Right atrium auricular region (tissue), 2 donors: ENCODE measurements around the gene MARF1. TPM values are rescaled to one million over a fixed set of nuclear protein-coding genes. Genes with fewer than 3 reads are reported as not detected.

ENCODE experiments used
- DNase-seq: peaks from one replicate; pipeline ENCODE4 v3.0.0-alpha.2; 2019; ENCODE audit warnings: low spot score
- H3K27ac ChIP-seq, 2 donors: fragments of 200-600 bp; sonication (generic); 1 replicate in 1 of 2; 2 replicates in 1 of 2; pipeline ENCODE4 v1.5.1; 2016 to 2019
- H3K27me3 ChIP-seq, 2 donors: fragments of 200-600 bp; sonication (generic); one replicate each; pipeline versions ENCODE4 v1.5.1 to v1.6.0; 2017 to 2019
- H3K36me3 ChIP-seq: fragments of 200-600 bp; sonication (generic); one replicate; pipeline ENCODE4 v1.5.1; 2016
- H3K4me1 ChIP-seq, 2 donors: fragments of 200-600 bp; sonication (generic); one replicate each; pipeline versions ENCODE4 v1.5.1 to v1.6.0; 2017 to 2019
- H3K4me3 ChIP-seq, 2 donors: fragments of 200-600 bp; sonication (generic); 1 replicate in 1 of 2; 2 replicates in 1 of 2; pipeline ENCODE4 v1.5.1; 2017 to 2019; ENCODE audit warnings: mild to moderate bottlenecking in 1 of 2, moderate library complexity in 1 of 2
- H3K9me3 ChIP-seq, 2 donors: fragments of 200-600 bp; sonication (generic); one replicate each; pipeline ENCODE4 v1.5.1; 2019
- CTCF ChIP-seq, 2 donors: fragments of 200-600 bp; sonication (generic); IDR thresholded peaks; one replicate each; pipeline ENCODE4 v1.5.1; 2019; ENCODE audit warnings: antibody characterized with exemption in 2 of 2
- total RNA-seq, 2 donors: library from RNA; depleted of rRNA; stranded (reverse); fragments of >200 nt; gene quantifications; one replicate each; pipeline ENCODE4 v1.1.0, GENCODE V29; 2016

MARF1 gene
- total RNA-seq, 2 donors from 2014 or later: 17.1 to 24.8 TPM

GRCh38 chr16:15597822-15598647, 44.9 kb downstream of the MARF1 start:
- DNase-seq: no peak
- no peaks in the 10 kb centered on the region for H3K27me3 ChIP-seq
- no peaks in the 10 kb centered on the region for H3K9me3 ChIP-seq
- peaks cover 92% of the 10 kb centered on the region for H3K36me3 ChIP-seq
- TF ChIP-seq CTCF (IDR thresholded peaks at IDR 0.05): no peak
- no peak overlapping the region for H3K27ac ChIP-seq
- peaks cover 0 to 12% of the 10 kb centered on the region in 2 donors for H3K4me1 ChIP-seq
- H3K4me3 ChIP-seq: no peak overlapping the region

DNA sequence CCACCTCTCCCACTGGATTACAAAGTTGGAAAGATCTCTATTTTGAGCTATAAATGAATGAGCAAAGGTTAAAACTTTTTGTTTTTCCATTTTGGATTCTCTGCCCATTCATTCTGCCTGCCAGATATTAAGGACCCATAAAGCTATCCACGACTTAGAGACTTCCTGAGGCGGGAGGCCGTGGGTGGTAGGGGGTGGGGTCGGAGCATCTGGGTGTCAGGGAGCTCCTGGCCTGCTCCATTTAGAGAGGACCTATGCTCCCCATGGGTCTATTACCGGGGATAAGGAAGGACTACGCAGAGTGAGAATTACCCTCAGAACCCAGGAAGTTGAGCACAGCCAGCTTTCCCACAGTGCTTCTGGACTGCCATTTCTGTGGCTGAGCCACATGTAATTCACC, 45.8 kb downstream of the MARF1 start:
- peaks cover 0 to 12% of the 10 kb centered on the region in 2 donors for H3K4me1 ChIP-seq
- no peak for TF ChIP-seq CTCF (IDR thresholded peaks at IDR 0.05)
- H3K4me3 ChIP-seq: no peak overlapping the region
- H3K27ac ChIP-seq: no peak overlapping the region
- H3K27me3 ChIP-seq: no peaks in the 10 kb centered on the region
- no peaks in the 10 kb centered on the region for H3K9me3 ChIP-seq
- H3K36me3 ChIP-seq: peaks cover 83% of the 10 kb centered on the region
- no peak for DNase-seq

GRCh38 chr16:15594711-15595320, 48.1 kb downstream of the MARF1 start:
- Histone ChIP-seq H3K4me1 (peaks cover 0 to 28% of the 10 kb centered on the region in 2 donors), H3K9me3 (no peaks in the 10 kb centered on the region), H3K27ac (no peak overlapping the region), H3K27me3 (no peaks in the 10 kb centered on the region), H3K4me3 (no peak overlapping the region), H3K36me3 (peaks cover 60% of the 10 kb centered on the region)
- TF ChIP-seq CTCF (IDR thresholded peaks at IDR 0.05): no peak
- DNase-seq: no peak

DNA sequence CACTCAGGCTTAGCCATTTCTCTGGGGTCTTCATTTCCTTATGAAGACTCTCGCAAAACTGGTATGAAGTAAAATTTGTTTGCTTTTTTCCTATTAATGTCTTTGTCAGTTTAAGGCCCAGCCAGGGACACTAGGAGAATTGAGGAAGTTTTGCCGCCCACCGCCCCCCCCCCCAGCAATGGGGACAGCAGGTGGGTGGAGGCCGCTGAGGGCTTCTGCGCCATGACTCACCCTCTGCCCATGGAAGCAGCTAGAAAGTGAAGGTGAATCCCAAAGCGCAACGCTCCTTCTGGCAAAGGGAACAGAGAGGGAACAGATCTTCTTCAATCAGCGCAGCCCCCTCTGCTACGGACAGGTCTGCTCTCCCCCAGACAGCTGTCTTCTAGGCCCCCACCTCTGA, 49.7 kb downstream of the MARF1 start:
- TF ChIP-seq CTCF (IDR thresholded peaks at IDR 0.05): no peak
- no peak for DNase-seq
- Histone ChIP-seq H3K4me3 (no peak overlapping the region), H3K27me3 (no peaks in the 10 kb centered on the region), H3K4me1 (peaks cover 0 to 30% of the 10 kb centered on the region in 2 donors), H3K9me3 (no peaks in the 10 kb centered on the region), H3K27ac (no peak overlapping the region), H3K36me3 (peaks cover 58% of the 10 kb centered on the region)

GRCh38 chr16:15592324-15592723, 50.6 kb downstream of the MARF1 start:
- no peak for DNase-seq
- no peaks in the 10 kb centered on the region for H3K27me3 ChIP-seq
- no peaks in the 10 kb centered on the region for H3K9me3 ChIP-seq
- peaks cover 0 to 30% of the 10 kb centered on the region in 2 donors for H3K4me1 ChIP-seq
- H3K4me3 ChIP-seq: no peak overlapping the region
- TF ChIP-seq CTCF (IDR thresholded peaks at IDR 0.05): no peak
- peaks cover 58% of the 10 kb centered on the region for H3K36me3 ChIP-seq
- peak overlapping the region in 1 of 2 donors; percentile 8 for H3K27ac ChIP-seq
